GM19324 (cell line): ENCODE data around the gene ACOT7.
"Not testable (repeated sequence)": the region's sequence is repeated elsewhere in the genome, so short reads cannot be mapped to it uniquely, and the experiment has no call there.

ENCODE experiments used
- ATAC-seq: cut with Tn5 transposase; IDR thresholded peaks from one replicate; pipeline ENCODE4 v1.9.1; 2021; ENCODE audit warnings: mild to moderate bottlenecking, moderate library complexity; ENCODE audit not compliant: unreplicated experiment, low FRiP score

Gene ACOT7

DNA sequence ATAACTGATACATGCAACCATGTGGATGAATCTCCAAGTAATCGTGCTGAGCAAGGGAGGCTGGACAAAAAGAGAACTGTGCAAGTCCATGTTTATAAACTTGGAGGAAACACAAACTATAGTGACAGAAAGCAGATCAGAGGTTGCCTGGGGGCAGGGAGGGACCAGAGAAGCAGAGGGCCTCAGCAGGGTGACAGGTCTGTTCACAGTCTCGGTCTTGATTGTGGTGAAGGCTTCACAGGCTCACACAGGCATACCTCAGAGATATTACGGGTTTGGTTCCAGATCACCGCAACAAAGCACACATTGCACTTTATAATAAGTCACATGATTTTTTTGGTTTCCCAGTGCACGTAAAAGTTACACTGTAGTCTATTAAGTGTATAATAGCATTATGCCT lies 28.5 kb downstream of the ACOT7 start:
- ATAC-seq = no peak

DNA sequence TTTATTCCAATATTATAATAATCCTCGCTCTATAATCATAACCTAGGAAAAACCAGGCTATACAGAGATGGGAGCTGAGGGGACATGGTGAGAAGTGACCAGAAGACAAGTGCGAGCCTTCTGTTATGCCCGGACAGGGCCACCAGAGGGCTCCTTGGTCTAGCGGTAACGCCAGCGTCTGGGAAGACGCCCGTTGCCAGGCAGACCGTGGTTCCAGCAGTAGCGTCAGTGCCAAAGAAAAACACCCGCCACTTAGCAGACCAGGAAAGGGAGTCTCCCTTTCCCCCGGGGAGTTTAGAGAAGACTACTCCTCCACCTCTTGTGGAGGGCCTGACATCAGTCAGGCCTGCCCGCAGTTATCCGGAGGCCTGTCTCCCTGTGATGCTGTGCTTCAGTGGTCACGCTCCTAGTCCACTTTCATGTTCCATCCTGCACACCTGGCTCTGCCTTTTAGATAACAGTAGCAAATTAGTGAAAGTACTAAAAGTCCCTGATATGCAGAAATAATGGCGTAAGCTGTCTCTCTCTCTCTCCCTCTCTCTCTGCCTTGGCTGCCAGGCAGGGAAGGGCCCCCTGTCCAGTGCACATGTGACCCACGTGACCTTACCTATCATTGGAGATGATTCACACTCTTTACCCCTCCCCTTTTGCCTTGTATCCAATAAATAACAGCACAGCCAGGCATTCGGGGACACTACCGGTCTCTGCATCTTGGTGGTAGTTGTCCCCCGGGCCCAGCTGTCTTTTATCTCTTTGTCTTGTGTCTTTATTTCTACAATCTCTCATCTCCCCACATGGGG lies 30.3 kb downstream of the ACOT7 start:
- not testable (repeated sequence) for ATAC-seq

DNA sequence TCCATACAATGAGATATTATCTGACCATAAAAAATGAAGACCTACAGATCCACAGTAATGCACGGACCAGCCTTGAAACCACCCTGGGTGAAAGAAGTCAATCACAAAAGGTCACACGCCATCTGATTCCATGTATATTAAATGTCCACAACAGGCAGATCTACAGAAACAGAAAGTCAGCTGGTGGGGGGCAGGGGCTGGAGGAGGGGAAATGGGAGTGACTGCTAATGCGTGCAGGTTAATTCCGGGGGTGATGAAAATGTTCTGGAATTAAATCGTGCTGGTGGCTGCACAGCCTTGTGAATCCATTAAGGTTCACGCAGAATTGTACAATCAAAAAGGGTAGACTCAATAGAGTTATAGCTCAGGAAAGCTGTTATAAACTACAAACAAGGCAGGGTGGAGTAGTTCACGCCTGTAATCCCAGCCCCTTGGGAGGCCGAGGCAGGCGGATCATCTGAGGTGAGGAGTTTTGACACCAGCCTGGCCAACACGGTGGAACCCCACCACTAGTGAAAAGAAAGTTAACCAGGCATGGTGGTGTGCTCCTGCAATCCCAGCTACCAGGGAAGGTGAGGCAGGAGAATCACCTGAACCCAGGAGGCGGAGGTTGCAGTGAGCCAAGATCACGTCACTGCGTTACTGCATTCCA lies 32.3 kb downstream of the ACOT7 start:
- ATAC-seq = no peak

DNA sequence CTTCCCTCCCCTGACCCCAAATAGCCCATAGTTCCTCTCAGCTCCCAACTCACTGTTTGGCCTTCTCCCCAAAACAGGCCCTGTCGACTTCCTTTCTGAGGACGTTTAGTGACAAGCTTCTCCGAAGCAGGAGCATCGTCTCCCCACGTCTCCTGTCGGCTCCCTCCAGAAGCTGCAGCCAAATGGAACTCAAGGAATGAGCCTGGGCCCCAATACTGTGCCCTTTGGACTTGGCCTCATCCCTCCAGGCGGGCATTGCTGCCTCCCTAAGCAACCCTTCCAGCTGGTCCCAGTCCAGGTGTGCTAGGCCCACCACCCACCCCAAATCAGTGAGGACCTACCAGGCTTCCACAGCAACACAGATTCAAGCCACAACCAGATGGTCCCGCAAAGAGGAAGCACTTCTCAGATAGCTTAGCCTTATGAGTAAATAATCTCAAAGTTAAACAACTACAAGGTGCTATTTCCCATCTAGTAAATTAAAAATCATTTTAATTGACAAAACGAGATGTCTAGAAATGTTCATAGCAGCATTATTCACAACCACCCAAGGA lies 33.0 kb downstream of the ACOT7 start:
- no peak for ATAC-seq

GRCh38 chr1:6360117-6360496 lies 33.5 kb downstream of the ACOT7 start:
- ATAC-seq = peak; percentile 33

GRCh38 chr1:6359216-6360116 lies 34.1 kb downstream of the ACOT7 start:
- peak; percentile 79 for ATAC-seq

DNA sequence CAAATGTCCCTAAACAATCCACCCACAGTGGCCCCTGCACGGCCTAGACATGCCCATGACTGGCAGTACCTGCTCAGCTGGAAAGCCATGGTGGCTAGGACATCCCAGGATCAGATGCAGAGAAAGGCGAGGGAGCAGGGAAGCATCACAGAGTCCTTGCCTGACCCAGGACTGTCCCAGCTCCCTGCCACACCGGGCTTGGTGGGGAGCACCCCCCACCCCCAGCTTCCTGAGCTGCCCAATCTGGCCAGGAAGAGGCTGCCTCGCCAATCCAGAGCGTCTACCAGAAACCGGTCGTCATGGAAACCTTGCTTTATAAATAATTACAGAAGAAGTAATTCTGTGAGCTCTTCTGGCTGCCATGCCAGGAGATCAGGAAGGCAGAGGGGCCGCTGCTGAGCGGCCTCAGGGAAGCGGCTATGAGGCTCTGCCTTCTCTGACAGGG lies 34.8 kb downstream of the ACOT7 start:
- no peak for ATAC-seq

DNA sequence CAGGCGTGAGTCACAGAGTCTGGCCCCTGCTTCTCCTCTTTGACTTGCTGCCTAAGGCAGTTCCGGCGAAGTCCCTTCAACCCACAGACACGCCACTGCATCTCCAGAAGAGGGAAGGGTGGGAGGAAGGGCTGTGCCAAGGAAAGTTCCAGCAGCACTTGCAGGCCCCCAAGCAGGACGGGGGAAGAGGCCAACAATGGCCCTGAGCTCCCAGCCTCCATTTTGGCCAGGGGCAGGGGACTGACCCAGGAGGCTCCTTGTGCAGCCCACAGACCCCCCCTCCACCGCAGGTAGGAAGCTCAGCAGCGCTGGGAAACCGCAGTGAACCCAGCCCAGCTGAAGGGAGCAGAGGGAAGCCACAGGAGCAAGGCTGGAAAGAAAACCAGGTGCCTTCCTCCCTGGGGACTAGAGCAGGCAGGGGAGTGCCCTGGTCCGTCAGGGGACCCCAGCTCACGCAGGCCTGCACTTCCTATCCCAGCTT lies 35.4 kb downstream of the ACOT7 start:
- ATAC-seq = no peak

DNA sequence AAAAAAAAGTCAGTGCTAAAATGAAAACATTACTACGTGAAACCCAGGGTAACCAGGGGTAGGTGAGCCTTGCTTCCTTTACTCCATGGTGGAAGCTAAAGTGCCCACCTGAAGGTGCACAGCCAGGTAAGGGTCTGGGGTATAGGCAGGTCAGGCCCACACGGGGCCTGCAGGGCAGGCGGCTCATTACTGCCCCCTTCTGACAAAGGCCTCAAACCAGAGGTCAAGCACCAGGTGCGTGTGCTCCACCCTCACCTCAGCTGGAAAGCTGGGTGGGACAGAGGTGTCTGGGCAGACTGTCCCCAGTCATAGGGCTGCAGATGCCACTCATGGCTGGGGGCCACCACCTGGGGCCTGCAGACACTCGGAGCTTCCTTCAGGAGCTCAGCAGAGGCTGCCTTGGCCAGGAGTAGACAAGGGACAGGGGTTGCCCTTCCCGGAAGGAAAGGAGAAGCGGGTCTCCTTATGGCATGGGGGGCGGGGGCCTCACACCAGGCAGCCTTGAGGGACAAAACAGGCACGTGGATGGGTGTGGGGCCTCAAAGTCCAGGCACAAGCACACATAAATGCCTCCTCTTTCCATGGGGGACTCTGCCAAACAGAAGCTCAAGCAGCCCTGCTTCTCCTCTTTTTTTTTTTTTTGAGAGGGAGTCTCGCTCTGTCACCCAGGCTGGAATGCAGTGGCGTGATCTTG lies 36.2 kb downstream of the ACOT7 start:
- ATAC-seq = no peak

- no peak for ATAC-seq
These were observed 37.9 kb downstream of the ACOT7 start for GRCh38 chr1:6355621-6356020.

- ATAC-seq = no peak
These were observed 38.8 kb downstream of the ACOT7 start for GRCh38 chr1:6354659-6355317.

DNA sequence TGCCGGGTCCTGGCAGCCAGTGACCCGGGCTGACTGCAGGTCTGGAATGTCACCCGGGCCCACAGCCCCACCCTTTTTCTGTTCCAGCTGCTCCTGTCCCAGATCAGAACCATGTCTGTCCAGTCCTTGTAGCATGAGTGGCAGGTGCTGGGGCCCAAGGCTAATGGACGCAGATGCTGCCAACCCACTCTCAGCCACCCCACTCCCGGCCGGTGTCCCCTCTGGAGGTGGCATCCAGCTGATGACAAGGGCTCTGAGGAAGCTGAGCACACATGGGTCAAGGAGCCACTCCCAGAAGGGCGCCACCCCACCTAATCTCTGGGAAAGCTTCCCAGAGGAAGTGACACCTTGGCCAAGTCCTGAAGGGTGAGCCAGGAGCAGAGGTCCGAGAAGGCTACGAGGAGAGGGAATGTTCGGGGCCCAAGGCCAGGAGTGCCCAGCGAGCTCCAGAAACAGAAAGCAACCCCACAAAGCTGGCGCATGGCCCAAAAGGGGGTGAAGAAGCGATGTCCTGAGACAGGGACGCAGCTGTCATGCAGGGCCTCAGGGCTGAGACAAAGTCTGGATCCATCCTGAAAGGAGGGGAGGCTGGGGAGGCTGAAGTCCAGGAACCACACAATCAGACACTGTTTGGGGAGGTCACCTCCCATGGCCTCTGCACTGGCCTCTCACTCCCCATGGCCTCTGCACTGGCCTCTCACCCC lies 39.5 kb downstream of the ACOT7 start:
- ATAC-seq = no peak

DNA sequence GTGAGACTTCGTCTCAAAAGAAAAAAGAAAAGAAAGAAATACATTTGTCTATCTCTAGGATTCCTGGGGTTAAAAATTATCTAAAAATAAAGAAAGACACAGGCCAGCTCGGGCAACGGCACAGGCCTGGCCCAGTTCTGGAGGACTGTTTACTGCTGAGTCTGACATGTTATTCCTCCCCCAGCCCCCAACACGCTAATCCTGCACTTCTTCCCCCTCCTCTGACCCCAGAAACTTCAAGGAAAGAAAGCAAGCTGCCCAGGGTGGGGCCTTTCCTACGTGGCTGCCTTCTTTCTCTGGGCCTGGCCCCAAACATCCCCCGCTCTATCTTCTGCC lies 40.0 kb downstream of the ACOT7 start:
- ATAC-seq = no peak

GRCh38 chr1:6352138-6352563 lies 41.4 kb downstream of the ACOT7 start:
- ATAC-seq = no peak

DNA sequence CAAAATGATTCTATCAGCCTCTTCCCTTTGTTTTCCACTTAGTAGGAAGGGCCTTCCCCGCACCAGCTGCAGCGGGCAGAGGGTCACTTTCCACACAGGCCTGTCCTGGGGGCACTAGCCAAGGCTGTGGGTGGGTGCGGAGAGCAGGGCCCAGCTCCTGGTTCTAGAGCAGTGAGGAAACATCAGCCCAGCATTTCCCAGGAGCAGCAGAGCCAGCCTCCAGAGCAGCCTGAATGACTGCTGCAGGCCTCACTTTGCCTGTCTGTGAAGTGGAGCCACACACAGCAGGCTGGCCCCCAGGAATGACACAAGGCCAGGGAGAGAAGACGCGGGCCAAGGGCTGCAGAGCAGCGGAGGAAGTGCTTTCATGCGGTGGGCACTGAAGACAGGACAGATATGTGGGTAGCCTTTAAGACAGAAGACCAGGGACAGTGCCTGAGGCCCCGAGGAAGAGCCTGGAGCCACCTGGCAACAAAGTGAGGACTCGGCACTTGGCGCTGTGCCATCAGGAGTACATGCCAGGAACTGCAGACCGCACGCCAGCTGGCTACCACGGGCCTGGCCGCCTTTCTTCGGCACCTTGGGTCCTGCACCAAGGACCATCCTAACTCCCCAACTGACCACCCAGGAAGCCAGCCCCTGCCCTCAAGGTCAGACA lies 42.0 kb downstream of the ACOT7 start:
- no peak for ATAC-seq

- ATAC-seq = no peak
These were observed 43.0 kb downstream of the ACOT7 start for GRCh38 chr1:6350416-6351088.

DNA sequence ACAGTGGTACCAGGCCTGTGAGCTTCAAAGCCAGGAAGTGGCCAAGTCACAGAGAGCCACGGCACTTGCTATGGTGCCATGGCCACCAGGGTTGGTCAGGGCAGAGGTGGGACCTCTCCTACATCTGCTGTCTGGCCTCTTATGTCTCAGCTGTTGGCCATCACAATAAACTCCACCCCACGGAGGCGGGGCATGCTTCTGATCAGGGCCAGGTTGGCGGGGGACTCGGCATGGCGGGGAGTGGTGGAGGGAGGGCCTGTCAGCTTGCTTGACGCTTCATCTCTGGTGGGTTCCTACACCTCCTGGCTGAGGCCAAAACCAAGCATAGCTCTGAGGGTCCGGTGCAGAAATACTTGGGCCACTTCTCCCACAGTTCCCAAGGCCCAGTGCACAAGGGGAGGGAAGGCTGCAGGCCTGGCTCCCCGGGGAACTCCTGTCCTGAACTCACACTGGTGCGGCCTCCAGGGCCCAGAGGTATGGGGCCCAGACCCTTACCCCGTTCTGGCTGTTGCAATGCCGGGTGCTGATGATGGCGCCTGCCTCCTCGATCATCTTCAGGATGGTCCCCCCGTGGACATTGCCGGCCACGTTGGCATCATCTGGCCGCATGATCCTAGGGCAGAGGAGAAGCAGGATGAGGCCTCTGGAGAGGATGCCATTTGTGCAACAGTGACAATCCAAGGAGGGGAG lies 44.2 kb downstream of the ACOT7 start:
- ATAC-seq = no peak
